Upper lobe of left lung (tissue), 6 donors: ENCODE data around the gene PDXK. TPM values are rescaled to one million over a fixed set of nuclear protein-coding genes. Genes with fewer than 3 reads are reported as not detected.

Source experiments
- ATAC-seq, 2 donors: fragments of 200-7000 bp; cut with Tn5 transposase; one replicate each; pipeline ENCODE4 v1.9.1; 2022; ENCODE audit warnings: mild to moderate bottlenecking in 2 of 2, moderate library complexity in 2 of 2; ENCODE audit not compliant: low FRiP score in 2 of 2
- DNase-seq, 2 donors: peaks; one replicate each; pipeline ENCODE4 v3.0.0-alpha.2; 2019 to 2020
- H3K27ac ChIP-seq, 4 donors: fragments of 200-600 bp; sonication (generic); one replicate each; pipeline ENCODE4 v1.5.1; 2016 to 2019
- H3K27me3 ChIP-seq, 4 donors: fragments of 200-600 bp; sonication (generic); one replicate each; pipeline ENCODE4 v1.5.1; 2017 to 2019
- H3K36me3 ChIP-seq, 4 donors: fragments of 200-600 bp; sonication (generic); one replicate each; pipeline ENCODE4 v1.5.1; 2016 to 2019
- H3K4me1 ChIP-seq, 4 donors: fragments of 200-600 bp; sonication (generic); one replicate each; pipeline ENCODE4 v1.5.1; 2018 to 2019
- H3K4me3 ChIP-seq, 4 donors: fragments of 200-600 bp; sonication (generic); one replicate each; pipeline ENCODE4 v1.5.1; 2017 to 2019; ENCODE audit warnings: mild to moderate bottlenecking in 2 of 4, moderate library complexity in 1 of 4
- H3K9me3 ChIP-seq, 4 donors: fragments of 200-600 bp; sonication (generic); one replicate each; pipeline ENCODE4 v1.5.1; 2018 to 2019
- CTCF ChIP-seq, 6 experiments: fragments of 450-650 bp in 4 of 6; fragments of 200-600 bp in 2 of 6; sonication (generic) in 2 of 6; IDR thresholded peaks; one replicate each; pipeline ENCODE4 v1.5.1; 2016 to 2019; ENCODE audit warnings: antibody characterized with exemption in 6 of 6
- EP300 ChIP-seq, 4 donors: sonication (generic); formaldehyde crosslinking; IDR thresholded peaks; one replicate each; pipeline ENCODE4 v1.5.1; 2017; ENCODE audit warnings: antibody characterized with exemption in 4 of 4, control low read depth in 2 of 4
- POLR2A ChIP-seq, 4 donors: fragments of 450-650 bp; IDR thresholded peaks; one replicate each; pipeline ENCODE4 v1.5.1; 2016 to 2017; ENCODE audit warnings: antibody characterized with exemption in 4 of 4, mild to moderate bottlenecking in 2 of 4
- POLR2AphosphoS5 ChIP-seq, 2 donors: sonication (generic); formaldehyde crosslinking; IDR thresholded peaks; one replicate each; pipeline ENCODE4 v1.5.1; 2017; ENCODE audit warnings: antibody characterized with exemption in 2 of 2
- whole genome bisulfite sequencing, 2 donors: methylation state at CpG; one replicate each; pipeline ENCODE4 v1.1.5; 2017 to 2018; 5-methylcytosine and 5-hydroxymethylcytosine counted together
- total RNA-seq, 6 donors: library from RNA; depleted of rRNA in 4 of 6; stranded (reverse); fragments of >200 nt in 4 of 6; gene quantifications; one replicate each; pipeline versions ENCODE4 v1.1.0 to v1.2.1, GENCODE V29; 2016 to 2021
- donor health status: DM: no; HTN: no; CAD: no; lungs with moderate emphysema.
- donor health status: DM: no; HTN: yes; CAD: no; lungs with severe emphysema.

PDXK gene
- 100 to 1,000 TPM; 105 to 301 (median 207) TPM for total RNA-seq

GRCh38 chr21:43718872-43719747 lies at the start of gene PDXK:
TSS of gene PDXK (plus strand) at chr21:43719129. CDS start at chr21:43719295, 166 bp downstream.
- Histone ChIP-seq H3K36me3 (peaks cover 5 to 10% (median 7%) of the 10 kb centered on the region in 4 donors), H3K27me3 (no peaks in the 10 kb centered on the region), H3K27ac (peak within 1 kb of the TSS; percentile 93 to 98 (median 96)), H3K4me1 (peaks cover 33 to 41% (median 36%) of the 10 kb centered on the region in 4 donors), H3K9me3 (no peaks in the 10 kb centered on the region), H3K4me3 (peak within 1 kb of the TSS; percentile 79 to 97 (median 95))
- ATAC-seq (peak; percentile 91 to 96), DNase-seq (peak; percentile 93 to 98)
- 0% methylated on average over 6 to 38 of the region's 117 CpGs for WGBS, 2 donors
- TF ChIP-seq POLR2AphosphoS5 (IDR thresholded peaks at IDR 0.05) (peak; percentile 66 to 82), POLR2A (IDR thresholded peaks at IDR 0.05) (peak in 3 of 4 donors; percentile 85 to 95 (median 89)), CTCF (IDR thresholded peaks at IDR 0.05) (peak in 4 of 6 experiments; percentile 6 to 36 (median 16)), EP300 (IDR thresholded peaks at IDR 0.05) (no peak)

GRCh38 chr21:43669828-43670605 lies 48.9 kb upstream of the PDXK start:
- peak in 1 of 2 donors; percentile 65 for DNase-seq

GRCh38 chr21:43675871-43676270 lies 43.1 kb upstream of the PDXK start:
- no peaks in the 10 kb centered on the region for H3K9me3 ChIP-seq
- no peaks in the 10 kb centered on the region for H3K4me1 ChIP-seq
- 94 to 96% methylated on average over 3 of the region's 3 CpGs for WGBS, 2 donors
- H3K4me3 ChIP-seq, result no peak overlapping the region
- no peak for TF ChIP-seq CTCF (IDR thresholded peaks at IDR 0.05)
- TF ChIP-seq EP300 (IDR thresholded peaks at IDR 0.05), result no peak
- no peak for TF ChIP-seq POLR2A (IDR thresholded peaks at IDR 0.05)
- no peak for TF ChIP-seq POLR2AphosphoS5 (IDR thresholded peaks at IDR 0.05)
- no peak for DNase-seq
- no peak overlapping the region for H3K27ac ChIP-seq
- no peaks in the 10 kb centered on the region for H3K27me3 ChIP-seq
- ATAC-seq, result no peak
- peaks cover 12 to 89% (median 45%) of the 10 kb centered on the region in 4 donors for H3K36me3 ChIP-seq

More at GRCh38 chr21:43669828-43670605, 48.9 kb upstream of the PDXK start:
- ATAC-seq, result no peak
- Histone ChIP-seq H3K9me3 (no peaks in the 10 kb centered on the region), H3K27ac (no peak overlapping the region), H3K27me3 (no peaks in the 10 kb centered on the region), H3K4me3 (no peak overlapping the region), H3K36me3 (peaks cover 7 to 55% (median 17%) of the 10 kb centered on the region in 4 donors), H3K4me1 (peaks cover 0 to 9% (median 3%) of the 10 kb centered on the region in 4 donors)
- TF ChIP-seq POLR2AphosphoS5 (IDR thresholded peaks at IDR 0.05), result no peak
- TF ChIP-seq CTCF (IDR thresholded peaks at IDR 0.05), result no peak
- no peak for TF ChIP-seq POLR2A (IDR thresholded peaks at IDR 0.05)
- WGBS, 2 donors, result 93 to 94% methylated on average over 20 of the region's 20 CpGs

GRCh38 chr21:43676391-43676790 lies 42.5 kb upstream of the PDXK start:
- Histone ChIP-seq H3K27me3 (no peaks in the 10 kb centered on the region), H3K27ac (no peak overlapping the region), H3K4me1 (no peaks in the 10 kb centered on the region), H3K4me3 (no peak overlapping the region), H3K36me3 (peaks cover 10 to 86% (median 44%) of the 10 kb centered on the region in 4 donors), H3K9me3 (no peaks in the 10 kb centered on the region)
- DNase-seq (peak in 1 of 2 donors; percentile 51), ATAC-seq (peak in 1 of 2 donors; percentile 37)
- WGBS, 2 donors, result 92 to 97% methylated on average over 14 to 15 of the region's 15 CpGs
- TF ChIP-seq POLR2AphosphoS5 (IDR thresholded peaks at IDR 0.05) (no peak), CTCF (IDR thresholded peaks at IDR 0.05) (no peak), POLR2A (IDR thresholded peaks at IDR 0.05) (no peak), EP300 (IDR thresholded peaks at IDR 0.05) (no peak)
